ENCODE data around the gene MEA1.
"Not testable (repeated sequence)": the region's sequence is repeated elsewhere in the genome, so short reads cannot be mapped to it uniquely, and the experiment has no call there.

MEA1 gene

DNA sequence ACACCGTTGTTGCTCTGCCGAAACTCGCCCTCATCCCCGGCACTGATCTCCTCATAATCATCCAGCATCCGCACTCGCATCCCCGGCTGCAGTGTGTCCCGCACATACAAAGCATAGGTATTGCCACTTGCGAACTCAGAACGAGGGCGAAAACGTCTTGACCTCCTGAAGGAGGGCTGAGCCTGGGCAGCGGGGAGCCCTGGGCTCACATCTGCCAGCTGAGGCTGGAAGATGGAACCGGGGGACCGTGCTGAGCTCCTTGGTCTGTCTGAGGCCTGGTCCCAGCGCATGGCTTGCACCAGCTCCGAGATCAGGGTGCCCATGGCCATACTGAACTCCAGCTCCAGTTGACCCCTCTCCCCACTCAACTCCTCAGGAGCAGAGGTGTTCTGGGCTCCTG lies 37.2 kb upstream of the MEA1 start:
- no peak for DNase-seq (ENCODE audit: extremely low read depth, low read depth)
- TF ChIP-seq, protein P1, sequence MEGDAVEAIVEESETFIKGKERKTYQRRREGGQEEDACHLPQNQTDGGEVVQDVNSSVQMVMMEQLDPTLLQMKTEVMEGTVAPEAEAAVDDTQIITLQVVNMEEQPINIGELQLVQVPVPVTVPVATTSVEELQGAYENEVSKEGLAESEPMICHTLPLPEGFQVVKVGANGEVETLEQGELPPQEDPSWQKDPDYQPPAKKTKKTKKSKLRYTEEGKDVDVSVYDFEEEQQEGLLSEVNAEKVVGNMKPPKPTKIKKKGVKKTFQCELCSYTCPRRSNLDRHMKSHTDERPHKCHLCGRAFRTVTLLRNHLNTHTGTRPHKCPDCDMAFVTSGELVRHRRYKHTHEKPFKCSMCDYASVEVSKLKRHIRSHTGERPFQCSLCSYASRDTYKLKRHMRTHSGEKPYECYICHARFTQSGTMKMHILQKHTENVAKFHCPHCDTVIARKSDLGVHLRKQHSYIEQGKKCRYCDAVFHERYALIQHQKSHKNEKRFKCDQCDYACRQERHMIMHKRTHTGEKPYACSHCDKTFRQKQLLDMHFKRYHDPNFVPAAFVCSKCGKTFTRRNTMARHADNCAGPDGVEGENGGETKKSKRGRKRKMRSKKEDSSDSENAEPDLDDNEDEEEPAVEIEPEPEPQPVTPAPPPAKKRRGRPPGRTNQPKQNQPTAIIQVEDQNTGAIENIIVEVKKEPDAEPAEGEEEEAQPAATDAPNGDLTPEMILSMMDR (IDR thresholded peaks at IDR 0.05; ENCODE audit: low read depth, low read length), result no peak

DNA sequence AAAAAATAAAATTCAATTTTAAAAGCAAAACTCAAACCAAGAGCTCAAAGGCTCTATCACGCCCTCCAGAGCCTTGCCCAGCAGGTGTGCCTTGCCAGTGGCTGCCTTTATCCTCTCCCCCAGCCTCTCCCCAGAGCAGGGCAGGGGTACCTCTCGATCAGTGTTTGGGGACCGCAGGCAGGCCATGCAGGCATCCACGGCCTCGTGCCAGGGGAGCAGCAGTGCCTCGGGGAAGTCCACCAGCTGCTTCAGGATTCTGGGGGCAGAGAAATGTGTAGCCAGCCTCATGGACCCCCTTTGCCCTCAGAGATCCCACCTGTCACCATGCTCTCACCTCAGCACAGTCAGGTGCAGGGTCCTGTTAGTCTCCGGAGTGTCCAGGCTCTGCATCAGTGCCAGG lies 34.3 kb upstream of the MEA1 start:
- TF ChIP-seq, protein P1 (IDR thresholded peaks at IDR 0.05; ENCODE audit: low read depth, low read length), result no peak
- no peak for DNase-seq (ENCODE audit: extremely low read depth, low read depth)

DNA sequence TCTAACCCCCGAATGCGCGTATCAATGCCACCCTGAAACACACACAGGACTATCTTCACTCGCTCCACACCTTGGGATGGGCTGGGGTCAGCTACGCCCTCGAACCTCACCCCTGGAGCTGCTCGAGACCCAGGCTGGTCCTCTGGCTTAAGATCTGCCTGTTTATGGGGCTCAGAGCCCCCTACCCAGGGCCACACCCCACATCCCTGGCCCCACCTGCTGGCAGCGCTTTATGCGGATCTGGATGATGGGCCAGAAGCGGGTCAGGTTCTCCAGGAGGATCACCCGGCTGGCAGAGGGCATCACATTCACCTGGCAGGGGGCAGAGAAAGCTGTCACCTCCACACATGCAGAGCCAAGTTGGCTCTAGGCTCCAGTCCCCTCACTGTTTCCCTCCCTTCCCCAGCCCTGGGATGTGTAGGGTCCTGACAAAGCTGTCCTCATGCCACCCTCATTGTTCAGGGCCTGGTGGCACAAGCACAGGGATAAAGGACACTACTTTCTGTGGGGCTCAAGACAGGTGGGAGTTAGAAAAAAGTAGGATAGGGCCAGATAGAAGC lies 31.7 kb upstream of the MEA1 start:
- DNase-seq (ENCODE audit: extremely low read depth, low read depth), result no peak
- TF ChIP-seq, protein P1 (IDR thresholded peaks at IDR 0.05; ENCODE audit: low read depth, low read length), result no peak

DNA sequence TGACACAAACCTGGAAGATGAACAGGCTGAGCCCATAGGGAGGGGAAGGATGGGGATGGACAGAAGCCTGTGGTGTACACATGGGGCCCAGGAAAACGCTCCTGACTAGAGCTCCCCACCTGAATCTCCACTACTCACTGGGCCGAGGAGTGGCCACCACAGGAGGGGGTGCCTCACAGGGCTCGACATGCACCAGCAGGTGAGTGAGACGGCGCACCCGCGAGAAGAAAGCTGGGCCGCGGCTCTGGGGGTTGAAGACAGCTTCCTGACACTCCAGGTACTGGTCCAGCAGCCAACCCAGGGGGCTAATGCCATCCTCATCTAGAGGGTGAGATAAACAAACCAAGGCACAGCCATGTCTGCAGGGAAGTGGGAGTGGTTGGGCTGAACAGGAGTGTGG lies 29.6 kb upstream of the MEA1 start:
- no peak for DNase-seq (ENCODE audit: extremely low read depth, low read depth)
- TF ChIP-seq, protein P1 (IDR thresholded peaks at IDR 0.05; ENCODE audit: low read depth, low read length), result no peak

DNA sequence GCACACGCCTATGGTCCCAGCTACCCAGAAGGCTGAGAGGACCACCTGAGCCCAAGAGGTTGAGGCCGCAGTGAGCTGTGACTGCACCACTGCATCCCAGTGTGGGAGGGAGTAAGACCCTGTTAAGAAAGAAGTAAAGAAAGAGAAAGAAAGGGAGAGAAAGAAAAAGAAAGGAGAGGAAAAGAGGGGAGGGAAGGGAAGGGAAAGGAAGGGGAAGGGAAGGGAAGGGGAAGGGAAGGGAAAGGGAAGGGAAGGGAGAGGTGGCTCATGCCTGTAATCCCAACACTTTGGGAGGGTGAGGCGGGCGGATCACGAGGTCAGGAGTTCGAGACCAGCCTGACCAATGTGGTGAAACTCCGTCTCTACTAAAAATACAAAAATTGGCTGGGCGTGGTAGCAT lies 27.7 kb upstream of the MEA1 start:
- not testable (repeated sequence) for DNase-seq (ENCODE audit: extremely low read depth, low read depth)

DNA sequence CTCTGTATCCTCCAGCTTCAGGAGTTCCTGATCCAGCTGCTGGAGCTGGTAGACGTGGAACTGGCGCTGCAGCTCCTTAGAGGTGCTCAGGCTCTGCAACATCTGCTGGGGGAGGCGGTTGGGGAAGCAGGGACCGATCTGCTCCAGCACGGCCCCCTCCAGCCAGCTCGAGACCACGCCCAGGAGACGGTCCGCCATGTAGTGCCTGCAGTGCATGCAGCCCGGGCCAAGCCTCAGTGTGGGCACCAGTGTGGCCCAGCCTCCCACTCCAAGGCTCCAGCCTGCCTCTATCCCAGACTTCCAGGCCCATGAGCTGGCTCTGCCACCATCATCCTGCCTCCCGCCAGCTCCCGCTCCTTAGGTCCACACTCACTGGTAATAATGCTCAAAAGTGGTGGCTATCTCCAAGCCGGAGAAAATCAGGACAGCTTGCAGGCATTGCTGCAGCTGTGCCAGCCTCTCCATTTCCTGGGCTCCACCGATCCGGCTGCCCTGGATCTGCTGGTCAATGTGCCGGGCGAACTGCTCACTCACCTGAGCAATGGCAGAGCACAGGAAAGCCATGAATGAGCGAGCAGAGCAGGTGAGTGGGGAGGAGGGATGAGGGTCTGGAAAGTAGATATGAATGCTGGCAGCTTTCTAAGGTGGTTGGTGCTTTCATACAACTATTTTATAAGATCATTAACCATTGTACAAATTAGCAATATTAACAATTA lies 27.0 kb upstream of the MEA1 start:
- TF ChIP-seq, protein P1 (IDR thresholded peaks at IDR 0.05; ENCODE audit: low read depth, low read length), result no peak

DNA sequence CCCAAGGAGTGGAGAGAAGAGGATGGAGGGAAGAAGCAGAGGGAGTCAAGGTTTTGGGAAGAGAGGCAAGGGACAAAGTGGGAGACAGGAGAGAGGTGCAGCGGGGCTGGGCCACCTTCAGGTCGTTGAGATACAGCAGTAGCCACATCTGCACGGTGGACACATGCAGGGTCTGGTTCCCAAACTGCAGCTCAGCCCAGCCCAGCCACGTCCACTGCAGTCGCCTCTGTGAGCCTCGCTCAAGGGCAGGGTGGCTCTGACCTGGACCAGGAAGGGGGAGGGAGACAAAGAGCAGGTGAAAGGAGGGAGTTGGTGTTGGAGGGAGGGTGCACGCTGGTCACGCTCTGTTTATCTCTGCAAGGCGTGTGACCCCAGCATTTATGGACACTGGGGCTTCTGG lies 25.0 kb upstream of the MEA1 start:
- TF ChIP-seq, protein P1 (IDR thresholded peaks at IDR 0.05; ENCODE audit: low read depth, low read length), result no peak
- DNase-seq (ENCODE audit: extremely low read depth, low read depth), result no peak

More for the DNA sequence above, 27.0 kb upstream of the MEA1 start:
- DNase-seq (ENCODE audit: extremely low read depth, low read depth), result no peak

DNA sequence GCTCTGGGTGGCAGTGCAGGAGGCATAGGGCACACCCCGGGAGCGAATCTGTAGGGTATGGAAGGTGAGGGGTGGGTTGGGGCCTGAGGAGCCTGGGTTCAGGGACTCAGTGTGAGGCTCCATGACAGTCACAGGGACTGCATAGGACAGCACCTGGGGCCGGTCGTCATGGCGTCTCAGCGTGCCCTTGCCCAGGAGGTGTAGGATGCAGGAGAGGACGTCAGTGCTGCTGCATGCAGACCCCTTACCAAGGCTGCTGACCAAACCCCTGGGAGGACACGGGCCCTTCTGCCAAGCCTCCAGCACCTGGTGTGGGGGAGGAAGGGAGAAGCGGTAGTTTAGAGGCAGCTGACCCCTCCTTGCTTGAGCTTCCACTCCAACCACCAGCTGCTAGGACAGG lies 24.0 kb upstream of the MEA1 start:
- TF ChIP-seq, protein P1 (IDR thresholded peaks at IDR 0.05; ENCODE audit: low read depth, low read length), result no peak
- DNase-seq (ENCODE audit: extremely low read depth, low read depth), result no peak

All from AG09319 (cell line).